ENCODE data around the gene EXOC1.

The EXOC1 gene

GRCh38 chr4:55822329-55822728, 31.1 kb upstream of the EXOC1 start:
- no peak for TF ChIP-seq CTCF (IDR thresholded peaks at IDR 0.05; ENCODE audit: low read depth, low read length, missing control alignments)
- no peak overlapping the region for H3K4me3 ChIP-seq (ENCODE audit: low read depth, low read length)
- DNase-seq (ENCODE audit: low read depth) = no peak

- no peak for DNase-seq (ENCODE audit: low read depth)
- no peak for TF ChIP-seq CTCF (IDR thresholded peaks at IDR 0.05; ENCODE audit: low read depth, low read length, missing control alignments)
- no peak overlapping the region for H3K4me3 ChIP-seq (ENCODE audit: low read depth, low read length)
These were observed 28.6 kb upstream of the EXOC1 start for GRCh38 chr4:55824865-55825264.

GRCh38 chr4:55826986-55827385, 26.5 kb upstream of the EXOC1 start:
- no peak overlapping the region for H3K4me3 ChIP-seq (ENCODE audit: low read depth, low read length)
- no peak for TF ChIP-seq CTCF (IDR thresholded peaks at IDR 0.05; ENCODE audit: low read depth, low read length, missing control alignments)
- no peak for DNase-seq (ENCODE audit: low read depth)

GRCh38 chr4:55827582-55827981, 25.9 kb upstream of the EXOC1 start:
- no peak overlapping the region for H3K4me3 ChIP-seq (ENCODE audit: low read depth, low read length)
- no peak for TF ChIP-seq CTCF (IDR thresholded peaks at IDR 0.05; ENCODE audit: low read depth, low read length, missing control alignments)
- no peak for DNase-seq (ENCODE audit: low read depth)

- no peak overlapping the region for H3K4me3 ChIP-seq (ENCODE audit: low read depth, low read length)
- TF ChIP-seq CTCF (IDR thresholded peaks at IDR 0.05; ENCODE audit: low read depth, low read length, missing control alignments) = no peak
- DNase-seq (ENCODE audit: low read depth) = no peak
These were observed 23.4 kb upstream of the EXOC1 start for GRCh38 chr4:55830048-55830447.

- DNase-seq (ENCODE audit: low read depth) = no peak
- no peak for TF ChIP-seq CTCF (IDR thresholded peaks at IDR 0.05; ENCODE audit: low read depth, low read length, missing control alignments)
These were observed 22.7 kb upstream of the EXOC1 start for GRCh38 chr4:55830716-55831115.

GRCh38 chr4:55834086-55834795, 19.2 kb upstream of the EXOC1 start:
- no peak for DNase-seq (ENCODE audit: low read depth)
- no peak for TF ChIP-seq CTCF (IDR thresholded peaks at IDR 0.05; ENCODE audit: low read depth, low read length, missing control alignments)
- H3K4me3 ChIP-seq (ENCODE audit: low read depth, low read length) = no peak overlapping the region

More at GRCh38 chr4:55830716-55831115, 22.7 kb upstream of the EXOC1 start:
- H3K4me3 ChIP-seq (ENCODE audit: low read depth, low read length) = no peak overlapping the region
